SK-N-SH treated with all-trans-retinoic acid at 6 μM for 48 hours (cell line): ENCODE results near the gene OR52B4.

Source experiments
- PPARA ChIP-seq: fragments of 250-450 bp; sonication (Bioruptor Pico); IDR thresholded peaks from 2 replicates; pipeline ENCODE4 v1.5.0; 2020; ENCODE audit warnings: mild to moderate bottlenecking, borderline replicate concordance
- ZFP3 ChIP-seq: fragments of 250-450 bp; sonication (Bioruptor Pico); IDR thresholded peaks from 2 replicates; pipeline ENCODE4 v1.5.0; 2020; ENCODE audit warnings: mild to moderate bottlenecking, moderate library complexity
- TF ChIP-seq, protein P1 (sequence below): fragments of 250-450 bp; sonication (Bioruptor Pico); IDR thresholded peaks from 2 replicates; pipeline ENCODE4 v1.8.0; 2020; ENCODE audit warnings: mild to moderate bottlenecking, moderate library complexity, borderline replicate concordance

- TF ChIP-seq ZFP3 (CRISPR knock-in tag) (no peak), PPARA (CRISPR knock-in tag) (no peak)
- TF ChIP-seq, protein P1, sequence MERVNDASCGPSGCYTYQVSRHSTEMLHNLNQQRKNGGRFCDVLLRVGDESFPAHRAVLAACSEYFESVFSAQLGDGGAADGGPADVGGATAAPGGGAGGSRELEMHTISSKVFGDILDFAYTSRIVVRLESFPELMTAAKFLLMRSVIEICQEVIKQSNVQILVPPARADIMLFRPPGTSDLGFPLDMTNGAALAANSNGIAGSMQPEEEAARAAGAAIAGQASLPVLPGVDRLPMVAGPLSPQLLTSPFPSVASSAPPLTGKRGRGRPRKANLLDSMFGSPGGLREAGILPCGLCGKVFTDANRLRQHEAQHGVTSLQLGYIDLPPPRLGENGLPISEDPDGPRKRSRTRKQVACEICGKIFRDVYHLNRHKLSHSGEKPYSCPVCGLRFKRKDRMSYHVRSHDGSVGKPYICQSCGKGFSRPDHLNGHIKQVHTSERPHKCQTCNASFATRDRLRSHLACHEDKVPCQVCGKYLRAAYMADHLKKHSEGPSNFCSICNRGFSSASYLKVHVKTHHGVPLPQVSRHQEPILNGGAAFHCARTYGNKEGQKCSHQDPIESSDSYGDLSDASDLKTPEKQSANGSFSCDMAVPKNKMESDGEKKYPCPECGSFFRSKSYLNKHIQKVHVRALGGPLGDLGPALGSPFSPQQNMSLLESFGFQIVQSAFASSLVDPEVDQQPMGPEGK (CRISPR knock-in tag): no peak
Measured at GRCh38 chr11:4375431-4376140, 7.4 kb upstream of the OR52B4 start.
